K562 (cell line): ENCODE data around the gene TNN. TPM values are rescaled to one million over a fixed set of nuclear protein-coding genes. Genes with fewer than 3 reads are reported as not detected.

Experiments used
- ATAC-seq: fragments of 200-7000 bp; cut with Tn5 transposase; 3 replicates; pipeline ENCODE4 v1.9.1; 2020; ENCODE audit warnings: moderate library complexity
- BruUV-seq: library from RNA; stranded (reverse); fragments of 400-500 nt; replicated peaks from 2 replicates; lab custom pipeline; 2021; lab: Mats Ljungman, UMichigan
- CTCF ChIA-PET: fragments of 300-600 bp; formaldehyde crosslinking; extraction: SDS; loops from one replicate; lab custom pipeline; 2021; ENCODE audit warnings: low intra/inter-chr PET ratio; lab: Yijun Ruan, JAX
- POLR2A ChIA-PET: fragments of 300-600, 350-650 bp; sonication (Branson Sonifier 250); formaldehyde crosslinking; extraction: SDS; loops from one replicate; lab custom pipeline; 2021; ENCODE audit warnings: antibody characterized with exemption, inconsistent platforms; lab: Yijun Ruan, JAX
- DNase-seq, 4 experiments: peaks; one replicate each; pipeline versions ENCODE4 v3.0.0 to v3.0.0-alpha.2; 2011 to 2018; ENCODE audit warnings: low spot score in 3 of 4, mixed read lengths in 3 of 4; ENCODE audit errors: extremely low read depth in 1 of 4
- FAIRE-seq: peaks from 2 replicates; lab custom pipeline; 2011; peaks lifted over from hg19 to GRCh38; lab: Jason Lieb, UNC
- H2AFZ ChIP-seq: 2 replicates; pipeline ENCODE4 v1.6.0; 2011; ENCODE audit warnings: low read depth, low read length, control low read depth, inconsistent platforms
- H3K27ac ChIP-seq: fragments of 200-600 bp; 3 replicates; pipeline ENCODE4 v1.8.0; 2011; ENCODE audit warnings: low read depth, mild to moderate bottlenecking, control low read depth, inconsistent platforms, low read length, moderate library complexity, mixed read lengths; ENCODE audit errors: extremely low read depth
- H3K27me3 ChIP-seq, 2 experiments: fragments of 300-600 bp in 1 of 2; 2 replicates in 1 of 2; 3 replicates in 1 of 2; pipeline versions ENCODE4 v1.6.0 to v1.8.0; 2011; ENCODE audit warnings: inconsistent platforms in 2 of 2, low read length in 2 of 2, mild to moderate bottlenecking in 1 of 2, mixed read lengths in 1 of 2, moderate library complexity in 1 of 2; ENCODE audit not compliant: control insufficient read depth in 2 of 2, insufficient read depth in 2 of 2
- H3K36me3 ChIP-seq: fragments of 300-600 bp; 3 replicates; pipeline ENCODE4 v1.8.0; 2011; ENCODE audit warnings: mild to moderate bottlenecking, low read length, inconsistent platforms; ENCODE audit not compliant: control insufficient read depth, insufficient read depth
- H3K4me1 ChIP-seq, 2 experiments: fragments of 200-600 bp in 1 of 2; replicated peaks in 1 of 2; 2 replicates in 1 of 2; 3 replicates in 1 of 2; pipeline versions ENCODE4 v1.5.1 to v1.8.0; 2011; ENCODE audit warnings: inconsistent platforms in 2 of 2, low read length in 2 of 2, mild to moderate bottlenecking in 1 of 2, mixed read lengths in 1 of 2, moderate library complexity in 1 of 2; ENCODE audit not compliant: control insufficient read depth in 2 of 2, insufficient read depth in 2 of 2
- H3K4me2 ChIP-seq: 2 replicates; pipeline ENCODE4 v1.6.1; 2011; ENCODE audit warnings: low read length, control low read depth, inconsistent platforms, mixed read lengths; ENCODE audit not compliant: insufficient read depth
- H3K4me3 ChIP-seq: fragments of 200-600 bp; sonication (generic), shearing (Covaris generic); 2 replicates; pipeline ENCODE4 v1.5.1; 2016; ENCODE audit warnings: control low read depth, inconsistent platforms
- H3K79me2 ChIP-seq: fragments of 200-600 bp; 3 replicates; pipeline ENCODE4 v1.8.0; 2011; ENCODE audit warnings: low read length, inconsistent platforms; ENCODE audit not compliant: control insufficient read depth, insufficient read depth
- H3K9ac ChIP-seq, 2 experiments: 2 replicates each; pipeline versions ENCODE4 v1.6.0 to v1.6.1; 2011; ENCODE audit warnings: low read depth in 2 of 2, low read length in 2 of 2, control low read depth in 1 of 2, inconsistent platforms in 1 of 2, mild to moderate bottlenecking in 1 of 2, mixed read lengths in 1 of 2; ENCODE audit not compliant: insufficient read depth in 1 of 2
- H3K9me1 ChIP-seq: one replicate; pipeline ENCODE4 v1.6.0; 2011; ENCODE audit warnings: inconsistent platforms, mild to moderate bottlenecking, low read length, moderate library complexity; ENCODE audit not compliant: control insufficient read depth, insufficient read depth
- H3K9me3 ChIP-seq: replicated peaks from 2 replicates; pipeline ENCODE4 v1.5.1; 2011; ENCODE audit warnings: low read depth, low read length, inconsistent platforms; ENCODE audit not compliant: control insufficient read depth, insufficient read depth
- H4K20me1 ChIP-seq: replicated peaks from 2 replicates; pipeline ENCODE4 v1.6.1; 2011; ENCODE audit warnings: low read length, inconsistent platforms, mixed read lengths; ENCODE audit not compliant: control insufficient read depth, insufficient read depth
- ATF4 ChIP-seq: fragments of 450-650 bp; formaldehyde crosslinking; IDR thresholded peaks from 2 replicates; pipeline ENCODE4 v1.4.0; 2022; ENCODE audit warnings: mild to moderate bottlenecking, moderate library complexity
- CTCF ChIP-seq, 3 experiments: IDR thresholded peaks in 2 of 3; conservative IDR thresholded peaks in 1 of 3; 2 replicates each; pipeline ENCODE4 v1.5.1; 2011 to 2012; ENCODE audit warnings: low read length in 3 of 3, mild to moderate bottlenecking in 3 of 3, control low read depth in 2 of 3, improper control_type of control experiment in 1 of 3, inconsistent platforms in 1 of 3, low read depth in 1 of 3, mixed read lengths in 1 of 3, moderate library complexity in 1 of 3; ENCODE audit not compliant: insufficient read depth in 2 of 3
- JUNB ChIP-seq: fragments of 450-650 bp; formaldehyde crosslinking; conservative IDR thresholded peaks from 2 replicates; pipeline ENCODE4 v1.4.0; 2020; ENCODE audit warnings: mild to moderate bottlenecking
- MTA1 ChIP-seq: fragments of 450-650 bp; IDR thresholded peaks from 2 replicates; pipeline ENCODE4 v1.6.1; 2017; ENCODE audit warnings: borderline replicate concordance
- NR3C1 ChIP-seq: sonication (generic); formaldehyde crosslinking; IDR thresholded peaks from 2 replicates; pipeline ENCODE4 v1.8.1; 2022; ENCODE audit warnings: missing genetic modification reagents
- POLR3A ChIP-seq: IDR thresholded peaks from 2 replicates; pipeline ENCODE4 v1.6.1; 2011; ENCODE audit warnings: borderline replicate concordance, mild to moderate bottlenecking, moderate library complexity; ENCODE audit not compliant: insufficient read length, insufficient read depth; ENCODE audit errors: extremely low read depth
- PTBP1 ChIP-seq: fragments of 200-400 bp; formaldehyde crosslinking; IDR thresholded peaks from 2 replicates; pipeline ENCODE4 v1.6.1; 2017; ENCODE audit warnings: low read depth, low read length
- STAG1 ChIP-seq: sonication (generic); formaldehyde crosslinking; IDR thresholded peaks from 2 replicates; pipeline ENCODE4 v1.5.0; 2020; ENCODE audit warnings: missing genetic modification reagents, borderline replicate concordance
- ZNF143 ChIP-seq: sonication (generic); formaldehyde crosslinking; IDR thresholded peaks from 2 replicates; pipeline ENCODE4 v1.9.0; 2022; ENCODE audit warnings: mild to moderate bottlenecking, missing genetic modification reagents
- ZNF41 ChIP-seq: fragments of 250-450 bp; sonication (Bioruptor Pico); conservative IDR thresholded peaks from 2 replicates; pipeline ENCODE4 v1.4.0; 2020; ENCODE audit warnings: mild to moderate bottlenecking
- ZNF79 ChIP-seq: fragments of 250-450 bp; sonication (Bioruptor Pico); IDR thresholded peaks from 2 replicates; pipeline ENCODE4 v1.4.0; 2020; ENCODE audit warnings: low read depth, mild to moderate bottlenecking, moderate library complexity
- ZZZ3 ChIP-seq: fragments of 450-650 bp; IDR thresholded peaks from 2 replicates; pipeline ENCODE4 v1.6.1; 2016; ENCODE audit warnings: antibody characterized with exemption, mild to moderate bottlenecking, moderate library complexity
- WGBS: fragments of 100-300 bp; shearing (Covaris generic); methylation state at CpG from one replicate; pipeline ENCODE4 v1.1.6; 2016; ENCODE audit warnings: low coverage, mixed read lengths; ENCODE audit not compliant: insufficient coverage; ENCODE audit errors: missing lambda C conversion rate; 5-methylcytosine and 5-hydroxymethylcytosine counted together
- in situ Hi-C: fragments of 300-500 bp; cut with MboI; formaldehyde crosslinking; loops from 4 replicates; pipeline ENCODE4 v1.15.0; 2018; ENCODE audit warnings: inconsistent platforms, mixed read lengths
- intact Hi-C: fragments of 100-400 bp; cut with micrococcal nuclease; formaldehyde crosslinking; loops from 2 replicates; pipeline ENCODE4 v1.14.2; 2022
- polyA plus RNA-seq, 8 experiments: library from polyadenylated mRNA; depleted of rRNA in 4 of 8; stranded (reverse) in 5 of 8; unstranded in 3 of 8; fragments of >200 nt; fragmentation: Nextera tagmentation in 2 of 8; fragmentation: Illumina TruSeq in 1 of 8; extraction: Ambion mirVana in 2 of 8; extraction: Trizol in 1 of 8; gene quantifications; 2 replicates each; pipeline versions ENCODE4 v1.2.1 to v1.2.3, GENCODE V29; 2011 to 2014; ENCODE audit warnings: inconsistent platforms in 1 of 8, missing spikeins in 1 of 8
- small RNA-seq: library from RNA; depleted of rRNA; stranded (forward); fragments of <200 nt; gene quantifications from one replicate; pipeline ENCODE3, GENCODE V24; 2014
- total RNA-seq, 7 experiments: library from RNA; depleted of rRNA in 6 of 7; stranded (reverse); fragments of >200 nt in 6 of 7; fragmentation: Illumina TruSeq in 2 of 7; extraction: Trizol in 2 of 7; gene quantifications; 2 replicates each; pipeline versions ENCODE4 v1.2.1 to v1.2.3, GENCODE V29; 2011 to 2021; ENCODE audit warnings: low replicate concordance in 1 of 7

Gene TNN
- total and polyA plus RNA-seq, 9 of the 15 experiments (the other 6 are each of a cell fraction or from before 2014, with no cell fraction given): 0.01 to 0.09 (median 0.07) TPM; not detected in 4

GRCh38 chr1:175197531-175197930, 129.9 kb downstream of the TNN start:
- Histone ChIP-seq H3K9ac (no peak overlapping the region), H2AFZ (no peak overlapping the region), H3K36me3 (no peaks in the 10 kb centered on the region), H3K79me2 (no peaks in the 10 kb centered on the region), H4K20me1 (no peaks in the 10 kb centered on the region), H3K9me3 (no peaks in the 10 kb centered on the region), H3K27ac (no peak overlapping the region), H3K4me3 (no peak overlapping the region), H3K9me1 (no peaks in the 10 kb centered on the region), H3K4me1 (peaks cover 0 to 6% of the 10 kb centered on the region in 2 experiments; a peak in 4 of 5 replicates), H3K4me2 (no peak overlapping the region), H3K27me3 (peaks cover 16 to 19% of the 10 kb centered on the region in 2 experiments)
- DNase-seq: no peak
- ChIA-PET CTCF (no interaction called here), POLR2A (interaction anchor here (1.2 kb wide), 1 partner anchor 13 kb away, joined by 3 read pairs; no protein-coding TSS in a partner anchor)
- in situ Hi-C loops: no loop called here
- 15% methylated on average over 2 of the region's 2 CpGs for WGBS
- ATAC-seq: no peak
- BruUV-seq: no TSS peak
- no peak for FAIRE-seq
- TF ChIP-seq ATF4 (CRISPR knock-in tag): no peak
- no peak for TF ChIP-seq JUNB (CRISPR knock-in tag)
- no peak for TF ChIP-seq PTBP1
- no peak for TF ChIP-seq ZZZ3
- TF ChIP-seq MTA1: no peak
- no peak for TF ChIP-seq POLR3A
- TF ChIP-seq CTCF (IDR thresholded peaks at IDR 0.05 in 2 of 3, conservative IDR thresholded peaks at IDR 0.05 in 1 of 3; ENCODE audit: insufficient read depth in 2 of 3, low read depth in 1 of 3, low read length in 3 of 3): no peak
- no peak for TF ChIP-seq STAG1 (CRISPR knock-in tag)
- no peak for TF ChIP-seq NR3C1 (CRISPR knock-in tag)
- no peak for TF ChIP-seq ZNF79
- TF ChIP-seq ZNF41 (CRISPR knock-in tag): no peak
- no peak for TF ChIP-seq ZNF143
- intact Hi-C loops: no loop called here

Small RNAs within 50 kb of the gene (small RNA-seq; reads per million reads assigned to genes)
- not detected for gene RF00019

Other genes with a start within 250 kb of the TNN start
- gene CACYBP, start 67.9 kb upstream of the TNN start, total RNA-seq (2014; rRNA removed): 696 and 1,428 TPM in 2 replicates
- 461 and 476 TPM in 2 replicates for gene CACYBP, start 67.9 kb upstream of the TNN start, total RNA-seq (2014; rRNA removed; fragmentation: Illumina TruSeq; extraction: Trizol)
- 488 and 504 TPM in 2 replicates for gene CACYBP, start 67.9 kb upstream of the TNN start, total RNA-seq (2015; rRNA removed; fragmentation: Illumina TruSeq; extraction: Trizol)
- 337 and 346 TPM in 2 replicates for gene CACYBP, start 67.9 kb upstream of the TNN start, total RNA-seq (2021)
- 96.9 and 147 TPM in 2 replicates for gene CACYBP, start 67.9 kb upstream of the TNN start, polyA plus RNA-seq (2011; rRNA removed)
- 455 and 517 TPM in 2 replicates for gene CACYBP, start 67.9 kb upstream of the TNN start, polyA plus RNA-seq (2014; fragmentation: Illumina TruSeq; extraction: Trizol)
- gene CACYBP, start 67.9 kb upstream of the TNN start, polyA plus RNA-seq (2014; fragmentation: Nextera tagmentation; extraction: Ambion mirVana): 100 to 1,000 TPM; 468 to 510 TPM
- 1,244 and 1,576 TPM in 2 replicates for gene CACYBP, start 67.9 kb upstream of the TNN start, polyA plus RNA-seq (2014; rRNA removed)
- gene MRPS14, start 44.4 kb upstream of the TNN start, total RNA-seq (2014; rRNA removed): 36.2 and 54.9 TPM in 2 replicates
- 52.1 and 54.4 TPM in 2 replicates for gene MRPS14, start 44.4 kb upstream of the TNN start, total RNA-seq (2014; rRNA removed; fragmentation: Illumina TruSeq; extraction: Trizol)
- gene MRPS14, start 44.4 kb upstream of the TNN start, total RNA-seq (2015; rRNA removed; fragmentation: Illumina TruSeq; extraction: Trizol): 32.5 and 38.1 TPM in 2 replicates
- 50.2 and 51.9 TPM in 2 replicates for gene MRPS14, start 44.4 kb upstream of the TNN start, total RNA-seq (2021)
- 64.1 and 78.2 TPM in 2 replicates for gene MRPS14, start 44.4 kb upstream of the TNN start, polyA plus RNA-seq (2011; rRNA removed)
- gene MRPS14, start 44.4 kb upstream of the TNN start, polyA plus RNA-seq (2014; fragmentation: Illumina TruSeq; extraction: Trizol): 41.6 and 52.1 TPM in 2 replicates
- gene MRPS14, start 44.4 kb upstream of the TNN start, polyA plus RNA-seq (2014; fragmentation: Nextera tagmentation; extraction: Ambion mirVana): 100 to 1,000 TPM; 215 to 231 TPM
- 55.3 and 74.1 TPM in 2 replicates for gene MRPS14, start 44.4 kb upstream of the TNN start, polyA plus RNA-seq (2014; rRNA removed)
- 6.4 and 8.2 TPM in 2 replicates for gene KIAA0040, start 124.9 kb downstream of the TNN start, total RNA-seq (2014; rRNA removed)
- 9.7 and 10.5 TPM in 2 replicates for gene KIAA0040, start 124.9 kb downstream of the TNN start, total RNA-seq (2014; rRNA removed; fragmentation: Illumina TruSeq; extraction: Trizol)
- 9.8 and 10.1 TPM in 2 replicates for gene KIAA0040, start 124.9 kb downstream of the TNN start, total RNA-seq (2015; rRNA removed; fragmentation: Illumina TruSeq; extraction: Trizol)
- 12.1 and 13.1 TPM in 2 replicates for gene KIAA0040, start 124.9 kb downstream of the TNN start, total RNA-seq (2021)
- gene KIAA0040, start 124.9 kb downstream of the TNN start, polyA plus RNA-seq (2011; rRNA removed): 6.2 and 6.3 TPM in 2 replicates
- 12.4 and 13.6 TPM in 2 replicates for gene KIAA0040, start 124.9 kb downstream of the TNN start, polyA plus RNA-seq (2014; fragmentation: Illumina TruSeq; extraction: Trizol)
- 1 to 10 TPM; 3.4 to 6.1 TPM for gene KIAA0040, start 124.9 kb downstream of the TNN start, polyA plus RNA-seq (2014; fragmentation: Nextera tagmentation; extraction: Ambion mirVana)
- gene KIAA0040, start 124.9 kb downstream of the TNN start, polyA plus RNA-seq (2014; rRNA removed): 7.1 and 8.4 TPM in 2 replicates